GM12872 (cell line): ENCODE data around the gene LRFN2.

Source experiments
- TF ChIP-seq, protein P1 (sequence below): IDR thresholded peaks from 3 replicates; pipeline ENCODE4 v1.5.1; 2011; ENCODE audit warnings: low read depth, mild to moderate bottlenecking, low read length, moderate library complexity; ENCODE audit not compliant: insufficient read depth

Gene LRFN2

DNA sequence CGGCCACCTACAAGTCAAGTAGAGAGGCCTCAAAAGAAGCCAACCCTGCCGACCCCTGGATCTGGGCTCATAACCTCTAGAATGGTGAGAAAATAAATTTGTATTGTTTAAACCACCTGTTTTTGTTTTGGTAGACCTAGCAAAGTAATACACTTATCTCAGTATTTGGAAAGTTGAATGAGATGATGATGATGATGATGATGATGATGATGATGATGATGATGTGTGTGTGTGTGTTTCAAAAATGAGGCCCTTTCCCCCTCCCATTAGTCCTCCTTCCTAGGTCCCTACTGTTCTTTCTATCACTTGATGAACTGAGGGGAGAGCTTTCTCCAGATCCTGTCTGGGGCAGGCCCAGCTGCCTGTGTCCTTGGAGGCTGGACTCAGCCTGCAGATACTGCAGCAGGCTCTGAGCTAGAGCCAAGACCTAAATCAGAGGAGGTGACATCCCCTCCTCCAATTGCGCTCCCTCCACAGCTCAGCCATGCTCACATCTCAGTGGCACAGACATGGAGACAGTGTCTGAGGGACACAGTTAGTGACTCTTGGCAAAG is 120.1 kb downstream of the LRFN2 start:
- TF ChIP-seq, protein P1, sequence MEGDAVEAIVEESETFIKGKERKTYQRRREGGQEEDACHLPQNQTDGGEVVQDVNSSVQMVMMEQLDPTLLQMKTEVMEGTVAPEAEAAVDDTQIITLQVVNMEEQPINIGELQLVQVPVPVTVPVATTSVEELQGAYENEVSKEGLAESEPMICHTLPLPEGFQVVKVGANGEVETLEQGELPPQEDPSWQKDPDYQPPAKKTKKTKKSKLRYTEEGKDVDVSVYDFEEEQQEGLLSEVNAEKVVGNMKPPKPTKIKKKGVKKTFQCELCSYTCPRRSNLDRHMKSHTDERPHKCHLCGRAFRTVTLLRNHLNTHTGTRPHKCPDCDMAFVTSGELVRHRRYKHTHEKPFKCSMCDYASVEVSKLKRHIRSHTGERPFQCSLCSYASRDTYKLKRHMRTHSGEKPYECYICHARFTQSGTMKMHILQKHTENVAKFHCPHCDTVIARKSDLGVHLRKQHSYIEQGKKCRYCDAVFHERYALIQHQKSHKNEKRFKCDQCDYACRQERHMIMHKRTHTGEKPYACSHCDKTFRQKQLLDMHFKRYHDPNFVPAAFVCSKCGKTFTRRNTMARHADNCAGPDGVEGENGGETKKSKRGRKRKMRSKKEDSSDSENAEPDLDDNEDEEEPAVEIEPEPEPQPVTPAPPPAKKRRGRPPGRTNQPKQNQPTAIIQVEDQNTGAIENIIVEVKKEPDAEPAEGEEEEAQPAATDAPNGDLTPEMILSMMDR, result no peak

DNA sequence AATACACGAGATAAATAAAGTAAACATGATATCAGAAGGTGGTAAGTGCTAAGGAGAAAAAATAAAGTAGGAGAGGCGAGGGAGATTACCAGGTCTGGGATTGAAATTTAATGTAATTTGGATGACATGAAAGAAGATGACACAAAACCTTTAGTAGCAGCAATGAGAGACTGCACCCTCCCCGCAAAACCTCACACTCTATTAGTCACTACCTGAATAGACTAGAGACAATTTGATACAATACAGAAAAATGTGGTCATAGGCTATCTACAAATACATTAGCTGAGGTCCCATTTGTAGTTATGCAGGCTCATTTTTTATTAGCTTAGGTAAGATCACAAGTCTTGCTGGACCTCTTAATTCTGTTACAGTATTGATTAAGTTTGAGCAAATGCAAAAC is 125.5 kb downstream of the LRFN2 start:
- TF ChIP-seq, protein P1, result no peak

DNA sequence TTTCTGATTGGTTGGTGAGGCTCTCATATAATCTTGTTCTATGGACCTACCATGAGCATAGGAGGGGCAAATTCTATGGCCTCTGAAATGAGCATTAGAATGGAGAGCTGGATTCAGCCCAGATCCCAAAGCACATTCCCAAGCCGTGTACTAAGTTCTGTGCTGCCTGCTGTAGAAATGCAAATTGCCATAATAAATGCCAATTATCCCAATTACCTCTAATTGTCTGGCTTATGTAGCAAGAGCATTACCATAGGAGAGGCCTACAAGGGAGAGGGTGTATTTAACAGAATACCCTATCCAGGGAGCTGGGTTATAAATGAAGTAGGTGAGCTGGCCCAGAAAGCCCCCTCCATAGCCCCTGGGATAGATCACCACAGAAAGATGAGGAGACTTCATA is 126.8 kb downstream of the LRFN2 start:
- TF ChIP-seq, protein P1, result no peak

DNA sequence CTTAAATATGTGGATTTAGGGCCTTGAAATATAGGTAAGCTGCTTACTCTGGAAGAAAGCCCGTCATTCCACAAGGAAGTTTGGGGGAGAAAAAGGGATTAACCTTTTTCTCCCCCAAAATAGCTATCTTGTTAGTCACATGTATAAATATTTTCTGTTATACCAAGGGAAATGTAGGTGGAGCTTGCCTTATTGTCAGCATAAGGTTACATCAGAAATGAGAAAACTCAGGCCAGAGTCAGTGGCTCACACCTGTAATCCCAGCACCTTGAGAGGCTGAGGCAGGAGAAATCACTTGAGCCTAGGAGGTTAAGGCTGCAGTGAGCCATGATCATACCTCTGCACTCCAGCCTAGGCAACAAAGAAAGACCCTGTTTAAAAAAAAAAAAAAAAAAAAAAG is 129.9 kb downstream of the LRFN2 start:
- TF ChIP-seq, protein P1, result no peak

DNA sequence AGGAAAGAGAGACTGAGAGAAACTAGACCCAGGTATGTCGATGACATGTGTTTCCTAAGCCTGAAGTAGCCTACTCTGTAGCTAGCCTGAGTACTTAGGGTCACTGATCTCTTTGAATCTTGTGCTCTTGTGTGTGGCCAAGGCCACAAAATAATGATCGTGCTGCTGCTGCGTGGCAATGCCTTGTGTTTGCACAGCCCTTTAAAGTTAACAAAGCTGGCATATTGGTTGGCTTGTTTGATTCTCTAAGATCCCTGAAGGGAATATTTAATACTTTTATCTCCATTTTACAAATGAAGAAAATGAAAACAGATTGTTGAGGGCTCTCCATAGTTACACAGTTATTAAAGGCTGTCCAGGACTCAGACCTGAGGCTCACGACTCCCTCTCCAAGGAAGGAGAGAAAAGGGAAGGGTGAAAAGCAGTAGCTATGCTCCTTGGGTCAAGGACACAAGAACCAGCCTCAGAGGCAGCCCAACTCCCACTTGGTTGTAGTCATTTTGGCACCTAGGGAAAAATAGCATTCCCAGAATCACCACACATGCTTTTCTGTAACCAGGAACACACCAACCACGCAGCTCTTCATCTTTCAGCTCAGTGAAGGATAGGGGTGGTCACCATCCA is 130.7 kb downstream of the LRFN2 start:
- TF ChIP-seq, protein P1, result no peak

DNA sequence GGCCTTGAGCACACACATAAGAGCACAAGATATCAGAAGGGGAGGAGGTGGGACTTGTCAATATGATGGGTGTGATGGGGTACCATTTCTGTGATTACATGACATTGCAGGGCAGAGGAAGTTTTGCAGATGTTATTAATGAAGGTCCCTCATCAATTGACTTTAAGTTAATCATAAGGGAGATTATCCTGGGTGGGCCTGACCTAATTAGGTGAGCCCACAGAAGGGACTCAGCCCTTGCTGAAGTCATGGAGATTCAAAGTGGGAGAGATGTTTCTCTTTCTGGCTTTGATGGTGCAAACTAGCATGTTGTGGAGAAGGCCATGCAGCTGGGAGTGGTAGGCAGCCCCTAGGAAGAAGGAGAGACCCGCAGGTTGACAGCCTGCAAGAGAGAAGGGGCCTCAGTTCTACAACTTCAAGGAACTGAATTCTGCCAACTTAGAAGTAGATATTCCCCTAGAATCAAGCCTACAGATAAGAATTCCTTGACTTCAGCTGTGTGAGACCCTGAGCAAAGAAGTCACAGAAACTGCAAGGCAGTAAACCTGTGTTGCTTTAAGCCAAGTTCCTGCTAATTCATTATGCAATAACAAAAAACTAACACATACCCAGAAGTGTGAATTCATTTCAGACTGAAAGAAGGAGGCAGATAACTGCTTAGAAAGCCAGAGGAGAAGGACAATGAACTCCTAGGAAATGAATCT is 131.3 kb downstream of the LRFN2 start:
- TF ChIP-seq, protein P1, result no peak

DNA sequence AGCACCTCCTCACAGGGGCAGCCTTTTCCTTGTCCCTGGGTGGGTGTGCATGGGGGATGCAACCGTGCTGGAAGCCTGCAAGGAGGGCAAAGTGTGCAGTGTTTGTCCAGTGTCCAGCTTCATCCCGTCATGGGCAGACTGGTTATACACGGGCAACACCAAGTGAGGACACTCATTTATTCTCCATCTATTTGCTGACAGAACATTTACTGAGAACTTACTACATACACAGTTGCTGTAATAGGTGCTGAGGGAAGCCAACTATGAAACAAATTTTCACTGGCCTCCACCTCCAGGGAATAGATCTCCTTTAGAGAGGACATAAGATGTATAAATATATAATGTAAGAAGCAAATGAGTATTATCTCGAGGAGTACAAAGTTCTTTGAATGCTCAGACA is 136.7 kb downstream of the LRFN2 start:
- TF ChIP-seq, protein P1, result no peak
